GM18520 (cell line): ENCODE measurements around the gene UGT1A3.

ENCODE experiments used
- ATAC-seq: cut with Tn5 transposase; IDR thresholded peaks from one replicate; pipeline ENCODE4 v1.9.1; 2021; ENCODE audit not compliant: unreplicated experiment

The UGT1A3 gene

DNA sequence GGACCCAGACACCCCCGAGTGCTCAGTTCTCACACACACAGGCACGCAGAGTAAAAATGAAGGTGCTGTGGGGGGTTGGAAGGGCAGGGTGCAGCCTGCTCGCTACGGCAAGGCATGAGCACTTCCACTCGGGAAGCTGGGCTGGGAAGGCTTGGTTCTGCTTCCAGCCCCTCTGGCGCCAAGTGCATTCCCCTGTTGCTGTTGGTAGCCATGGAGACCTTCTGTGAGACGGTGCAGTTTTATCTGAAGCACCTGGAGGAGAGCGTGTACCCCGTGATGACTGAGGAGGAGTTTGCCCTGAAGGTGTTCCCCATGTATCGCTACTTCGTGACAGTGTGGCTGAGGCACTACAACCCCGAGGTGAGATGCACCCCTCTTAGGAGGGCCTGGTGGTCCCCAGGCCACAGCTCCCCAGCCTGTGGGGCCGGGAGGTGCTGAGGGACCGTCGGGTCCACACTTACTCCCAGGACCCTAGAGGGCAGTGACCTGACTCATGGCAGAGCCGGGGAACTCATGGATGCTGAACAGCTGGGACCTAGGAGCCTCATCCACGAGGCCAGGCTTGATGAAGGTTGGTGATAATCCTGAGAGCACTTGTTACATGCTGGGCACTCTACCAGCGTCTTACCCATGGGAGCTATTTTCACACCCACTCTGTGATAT is 64.8 kb downstream of the UGT1A3 start:
- no peak for ATAC-seq

DNA sequence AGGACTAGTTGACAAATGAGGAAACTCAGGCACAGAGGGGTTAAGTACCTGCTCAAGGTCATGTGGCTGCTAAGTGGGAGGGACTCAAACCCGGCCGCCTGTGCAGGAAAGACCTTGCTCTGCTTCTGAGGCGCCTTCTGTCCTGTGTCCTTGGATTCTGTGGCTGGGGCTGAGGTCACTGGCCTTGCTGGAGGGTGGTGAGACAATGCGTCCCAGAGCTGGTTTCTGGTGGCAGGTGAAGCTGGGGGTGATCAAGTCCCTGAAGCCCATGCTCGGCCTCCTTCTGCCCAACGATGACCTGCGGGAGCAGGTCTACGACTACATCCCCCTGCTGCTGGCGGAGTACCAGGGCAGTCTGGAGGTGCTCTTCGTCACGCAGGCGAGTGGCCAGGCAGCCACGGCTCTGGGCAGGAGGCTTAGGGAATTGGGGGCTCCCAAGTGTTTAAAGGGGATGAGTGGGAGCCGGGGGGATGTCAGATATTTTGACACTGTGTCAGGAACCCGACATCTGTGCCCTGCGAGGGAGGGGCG is 65.4 kb downstream of the UGT1A3 start:
- no peak for ATAC-seq

DNA sequence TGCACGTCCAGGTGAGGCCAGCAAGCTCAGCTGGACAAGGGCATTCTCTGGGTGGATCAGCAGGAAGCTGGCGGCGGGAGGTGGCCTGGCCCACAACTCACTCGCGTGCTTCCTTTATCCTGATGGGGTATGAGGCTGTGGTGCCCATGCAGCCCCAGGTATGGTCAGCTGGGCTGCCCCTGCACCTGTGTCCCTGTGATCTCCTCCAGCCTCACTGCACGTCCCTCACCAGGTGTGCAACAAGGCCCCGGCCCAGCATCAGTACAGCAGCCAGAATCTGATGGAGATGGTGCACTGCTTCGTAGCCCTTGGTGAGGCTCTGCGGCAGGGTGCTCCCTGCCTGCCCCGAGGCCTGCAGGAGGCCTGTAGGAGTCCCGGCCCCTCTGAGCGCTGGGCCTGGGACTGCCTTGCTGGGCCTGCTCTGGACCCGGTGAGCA is 66.9 kb downstream of the UGT1A3 start:
- no peak for ATAC-seq

DNA sequence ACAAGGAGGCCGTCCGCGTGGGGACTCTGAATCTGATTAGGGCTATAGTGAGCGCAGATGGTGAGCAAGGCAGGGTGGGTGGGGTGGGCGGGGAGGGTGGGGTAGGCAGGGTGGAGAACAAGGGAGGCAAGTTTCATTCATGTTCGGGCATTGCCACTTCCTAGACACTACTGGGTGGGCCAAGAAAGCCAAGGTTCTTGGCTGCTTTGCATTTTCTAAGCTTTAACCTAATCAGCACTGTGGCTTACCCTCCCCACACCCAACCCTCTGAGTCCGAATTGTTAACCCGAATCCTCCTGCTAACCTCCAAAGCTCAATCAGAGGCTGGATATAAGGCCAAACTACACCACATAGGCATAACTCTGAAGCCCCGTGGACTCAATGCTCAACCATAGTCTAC is 67.4 kb downstream of the UGT1A3 start:
- ATAC-seq, result no peak

DNA sequence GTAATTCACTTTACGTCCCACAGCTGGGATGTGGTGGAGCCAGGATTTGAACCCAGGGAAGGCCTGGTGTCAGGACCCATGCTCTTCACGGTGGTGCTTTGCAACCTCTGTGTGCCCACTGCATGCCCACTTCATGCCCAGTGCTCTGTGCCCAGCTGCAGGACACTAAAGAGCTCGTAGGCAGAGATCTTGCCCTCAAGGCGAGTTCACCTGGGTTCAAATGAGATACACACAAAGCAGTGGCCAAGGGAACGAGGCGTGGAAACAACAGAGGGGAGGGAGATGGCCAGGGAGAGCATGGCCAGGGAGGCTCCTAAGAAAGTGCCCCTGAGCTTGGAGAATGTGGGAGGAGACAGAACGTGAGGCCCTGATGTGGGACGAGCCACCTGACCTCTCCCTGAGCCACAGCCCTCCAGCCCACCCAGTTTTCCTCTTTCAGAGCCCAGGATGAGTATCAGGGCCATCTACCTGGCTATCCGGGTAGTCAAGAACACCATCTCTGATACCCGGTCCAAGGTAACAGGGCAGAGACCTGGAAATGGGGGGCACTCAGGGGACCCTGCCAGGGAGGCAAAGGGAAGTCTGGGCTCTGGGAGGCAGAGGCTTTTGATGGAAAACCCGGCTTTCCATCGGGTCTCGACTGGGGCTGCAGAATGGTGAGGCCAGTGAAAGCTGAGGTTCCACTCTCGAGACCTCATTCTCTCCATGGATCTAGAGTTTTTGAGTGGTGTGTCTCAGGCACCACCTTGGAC is 69.7 kb downstream of the UGT1A3 start:
- ATAC-seq, result no peak

DNA sequence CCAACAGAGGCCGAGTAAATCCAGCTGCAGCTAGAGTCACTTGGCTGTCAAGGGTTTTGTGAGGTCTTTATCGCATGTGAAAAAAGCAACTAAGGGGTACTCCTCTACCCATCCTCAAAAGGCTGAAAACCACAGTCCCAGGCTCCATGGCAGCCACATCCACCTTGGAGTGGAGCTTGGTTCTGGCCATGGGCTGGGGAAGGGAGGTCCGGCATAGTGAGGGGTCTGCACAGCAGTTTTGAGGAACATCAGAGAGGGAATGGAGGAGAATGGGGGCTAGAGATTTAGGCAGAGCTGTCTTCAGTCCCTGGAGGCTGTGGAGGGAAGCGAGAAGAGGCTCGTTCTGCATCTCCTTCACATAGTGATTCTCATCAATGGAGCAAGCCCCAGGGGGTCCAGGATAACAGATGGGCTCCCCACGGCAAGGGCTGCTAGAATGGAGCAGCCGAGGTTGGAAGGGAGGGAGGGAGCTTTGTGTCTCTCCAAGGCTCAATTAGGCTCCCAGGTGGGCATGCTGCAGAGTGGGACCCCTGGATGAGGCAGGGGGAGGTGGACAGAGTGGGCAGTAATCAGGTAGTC is 70.3 kb downstream of the UGT1A3 start:
- ATAC-seq, result no peak

DNA sequence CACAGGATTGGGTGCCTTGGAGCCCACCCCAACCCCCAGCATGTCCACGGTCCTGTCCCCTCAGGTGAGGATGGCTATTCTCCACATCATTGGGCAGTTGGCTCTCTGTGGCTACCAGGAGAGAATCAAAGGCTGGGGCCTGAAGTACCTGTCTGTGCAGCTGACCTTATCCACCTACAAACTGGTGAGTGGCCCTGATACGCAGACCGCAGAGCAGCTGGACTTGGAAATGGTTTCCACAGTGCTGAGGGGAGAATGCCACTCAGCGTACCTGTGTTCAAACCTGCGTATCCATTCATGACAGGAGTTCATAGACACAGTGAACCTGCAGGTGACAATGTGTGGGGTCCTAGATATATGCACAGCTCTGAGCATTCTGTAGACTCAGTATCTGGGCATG is 70.9 kb downstream of the UGT1A3 start:
- no peak for ATAC-seq

DNA sequence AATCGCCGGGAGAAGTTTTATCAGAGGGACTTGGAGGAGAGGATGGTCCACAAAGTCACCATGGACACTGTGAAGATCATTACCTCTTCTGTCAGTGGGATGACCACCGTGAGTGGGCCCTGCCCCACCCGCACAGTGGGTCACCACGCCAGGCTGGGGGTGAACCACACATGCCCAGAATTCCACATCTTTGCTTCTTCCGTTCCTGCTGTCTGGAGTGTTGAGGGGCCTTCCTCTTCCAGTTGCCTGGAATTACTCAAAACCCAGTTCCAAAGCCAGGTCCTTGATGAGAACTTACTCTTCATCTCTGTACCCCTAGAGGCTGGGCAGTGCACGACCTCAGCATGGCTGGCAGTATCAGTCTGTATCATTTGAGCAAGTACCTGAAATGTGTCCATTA is 71.4 kb downstream of the UGT1A3 start:
- ATAC-seq, result no peak

DNA sequence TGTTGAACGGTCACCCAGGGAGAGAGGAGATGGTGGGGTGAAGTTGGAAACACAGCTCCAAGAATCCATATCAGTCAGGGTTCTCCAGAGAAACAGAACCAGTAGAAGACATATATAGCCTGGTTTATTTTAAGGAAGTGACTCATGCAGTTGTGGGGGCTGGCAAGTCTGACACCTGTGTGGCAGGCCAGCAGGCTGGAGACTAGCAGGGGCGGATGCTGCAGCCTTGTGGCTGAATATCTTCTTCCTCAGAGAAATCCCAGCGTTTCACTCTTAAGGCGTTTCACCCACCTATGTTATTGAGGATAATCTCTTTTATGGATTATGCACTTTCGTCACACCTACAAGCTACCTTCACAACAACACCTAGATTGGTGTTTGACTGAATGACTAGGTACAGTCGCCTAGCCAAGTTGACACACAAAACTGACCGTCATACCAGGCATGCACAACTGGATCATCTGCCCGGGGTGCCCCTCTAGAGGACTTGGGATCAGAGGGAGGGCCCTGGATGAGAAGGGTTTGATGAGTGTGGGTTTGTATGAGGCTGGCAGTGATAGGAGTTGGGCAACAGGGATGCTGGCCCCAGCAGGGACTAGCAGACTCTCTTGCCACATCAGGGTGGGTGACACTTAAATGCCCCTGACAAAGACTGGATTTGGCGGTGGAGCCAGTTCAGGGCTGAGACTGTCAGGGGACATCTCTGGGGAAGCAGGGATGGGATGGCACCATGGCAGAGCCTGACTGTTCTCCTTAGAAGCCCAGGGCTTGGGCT is 72.7 kb downstream of the UGT1A3 start:
- ATAC-seq, result no peak

DNA sequence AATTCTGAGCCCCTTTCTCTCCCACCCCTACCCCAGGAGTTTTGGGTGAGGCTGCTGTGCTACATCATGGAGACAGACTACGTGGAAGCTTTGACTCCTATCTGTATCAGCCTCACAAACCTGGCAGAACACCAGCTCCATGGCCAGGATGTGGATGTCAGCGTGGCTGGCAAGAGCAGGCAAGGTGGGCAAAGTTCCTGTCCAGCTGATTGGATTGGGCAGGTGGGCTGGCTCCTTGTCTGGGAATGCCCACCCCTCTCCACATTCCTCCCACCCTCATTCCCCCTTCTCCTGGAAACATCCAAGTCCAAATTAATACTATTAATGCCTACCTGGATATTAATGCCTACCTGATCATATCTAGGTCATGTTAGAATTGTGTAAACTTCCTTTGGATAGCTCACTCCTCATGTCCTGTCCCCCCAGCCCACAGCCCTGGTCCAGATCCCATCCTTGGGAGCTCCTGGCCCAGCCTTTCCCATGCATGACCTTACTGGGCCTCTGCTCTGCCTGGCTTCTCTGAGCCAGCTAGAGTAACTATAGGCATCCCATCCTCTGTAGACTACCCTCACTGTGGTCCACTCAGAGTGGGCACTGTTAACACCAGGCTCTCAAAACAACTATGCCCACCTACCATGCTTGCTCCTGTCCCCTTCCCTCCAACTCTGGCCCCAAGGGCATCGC is 73.4 kb downstream of the UGT1A3 start:
- no peak for ATAC-seq

DNA sequence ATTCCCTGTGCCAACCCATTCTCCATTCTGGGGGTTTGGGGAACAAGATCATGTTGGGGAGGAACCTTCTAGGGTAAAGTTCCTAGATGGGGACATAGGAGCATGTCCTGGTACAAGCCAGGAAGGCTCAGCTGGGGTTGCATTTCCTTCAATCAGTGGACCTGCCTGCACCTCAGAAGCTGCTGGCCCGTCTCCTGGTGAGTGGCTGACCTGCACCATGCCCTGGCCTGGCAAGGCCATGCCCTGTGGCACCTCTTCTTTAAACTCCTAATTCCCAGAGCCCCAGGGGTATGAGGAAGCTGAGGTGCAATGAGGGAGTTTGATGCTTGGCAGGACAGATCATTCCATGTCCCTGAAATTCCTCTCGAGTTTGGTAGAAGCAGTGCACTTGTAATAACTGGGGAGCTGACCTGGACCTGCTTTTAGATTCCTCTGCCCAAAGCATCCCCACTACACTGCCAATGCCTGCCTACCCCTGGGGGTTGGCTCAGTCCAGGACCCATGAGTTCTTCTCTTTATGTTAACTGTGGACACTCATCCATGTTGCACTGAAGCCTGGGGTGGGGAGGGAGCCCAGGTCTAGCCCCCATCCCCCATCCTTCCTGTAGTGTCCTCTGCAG is 74.6 kb downstream of the UGT1A3 start:
- ATAC-seq, result no peak

DNA sequence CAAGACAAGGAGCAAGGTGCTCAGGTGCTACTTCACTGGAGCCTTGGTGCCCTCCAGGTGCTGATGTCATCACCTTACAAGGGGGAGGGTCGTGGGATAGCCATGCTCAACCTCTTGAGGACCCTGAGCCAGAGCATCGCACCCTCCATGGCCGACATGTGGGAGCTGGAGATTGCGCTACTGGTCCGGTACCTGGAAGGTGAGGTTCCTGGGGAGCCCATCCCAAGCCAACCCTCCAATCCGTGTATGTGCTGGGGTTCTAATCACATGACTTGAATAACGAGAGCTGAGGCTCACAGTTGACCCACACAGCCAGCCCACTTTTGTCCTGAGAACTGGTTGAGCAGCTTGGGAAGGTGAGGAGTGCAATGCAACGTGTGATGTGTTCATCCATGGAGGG is 75.2 kb downstream of the UGT1A3 start:
- no peak for ATAC-seq

DNA sequence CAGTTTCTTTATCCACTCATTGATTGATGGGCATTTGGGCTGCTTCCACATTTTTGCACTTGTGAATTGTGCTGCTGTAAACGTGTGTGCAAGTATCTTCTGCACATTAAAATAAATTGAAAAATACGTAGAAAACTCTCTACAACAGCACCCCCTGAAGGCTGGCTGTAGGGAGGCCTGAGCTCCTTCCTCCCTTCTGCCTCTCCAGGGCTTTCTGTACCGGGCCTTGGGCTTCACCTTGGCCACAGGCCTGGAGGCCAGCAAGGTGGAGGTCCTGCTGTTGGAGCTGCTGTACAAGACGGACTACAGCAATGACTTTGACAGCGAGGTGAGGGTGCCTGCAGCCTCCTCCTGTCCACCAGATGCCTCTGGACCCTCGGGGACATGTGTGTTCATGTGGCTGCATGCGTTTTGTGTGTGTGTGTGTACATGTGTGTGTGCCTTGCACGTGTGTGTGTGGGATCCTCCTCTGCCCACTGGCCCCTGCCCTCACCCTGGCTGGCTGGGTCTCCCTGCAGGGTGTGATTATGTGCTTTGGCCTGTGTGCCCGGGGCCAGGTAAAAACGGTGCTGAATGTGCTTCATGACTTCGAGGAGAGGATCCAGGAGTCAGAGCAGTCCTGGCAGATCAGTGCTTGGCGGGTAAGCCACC is 78.5 kb downstream of the UGT1A3 start:
- no peak for ATAC-seq

DNA sequence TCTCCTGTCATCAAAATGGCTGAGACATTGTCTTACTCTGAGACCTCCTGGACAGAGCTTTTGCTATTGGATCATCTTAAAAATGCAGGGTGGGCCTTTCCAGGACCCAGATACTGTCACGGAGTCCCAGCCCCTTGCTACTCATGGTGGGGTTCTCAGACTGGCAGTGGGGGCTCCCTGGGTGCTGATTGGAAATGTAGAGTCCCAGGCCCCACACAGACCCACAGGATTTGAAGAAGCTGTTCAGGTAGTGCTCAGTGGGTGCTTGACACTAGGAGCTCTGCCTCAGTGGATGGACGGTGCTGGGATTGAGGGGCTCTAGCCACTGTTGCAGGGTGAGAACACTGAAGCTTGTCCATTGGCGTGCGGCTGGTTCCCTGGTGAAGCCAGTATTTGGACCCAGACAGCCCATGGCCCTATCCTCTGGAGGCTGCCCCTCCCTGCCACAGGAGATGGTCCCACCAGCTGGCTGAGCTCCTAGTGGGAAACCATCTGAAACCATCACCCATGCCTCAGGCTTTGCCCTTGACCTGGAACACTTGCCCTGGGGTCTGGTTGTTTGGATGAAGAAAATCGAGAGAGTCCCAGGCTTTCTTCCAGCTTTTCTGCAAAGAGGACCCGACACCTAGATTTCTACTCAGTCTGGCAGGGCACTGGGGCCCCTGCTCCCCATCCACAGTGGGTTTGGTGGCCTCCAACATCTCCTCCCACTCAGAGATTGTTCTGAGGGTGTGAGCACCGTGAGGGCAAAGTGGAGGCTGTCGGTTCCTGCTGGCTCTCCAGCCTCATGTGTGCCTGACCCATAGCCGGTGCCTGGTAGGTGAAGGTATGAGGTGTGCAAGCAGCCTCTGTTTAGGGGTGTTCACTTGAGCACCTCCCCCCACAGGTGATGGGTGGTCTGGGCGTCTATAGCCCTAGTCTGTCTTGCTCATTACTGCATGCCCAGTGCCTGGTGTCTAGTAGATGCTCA is 79.4 kb downstream of the UGT1A3 start:
- ATAC-seq, result no peak

DNA sequence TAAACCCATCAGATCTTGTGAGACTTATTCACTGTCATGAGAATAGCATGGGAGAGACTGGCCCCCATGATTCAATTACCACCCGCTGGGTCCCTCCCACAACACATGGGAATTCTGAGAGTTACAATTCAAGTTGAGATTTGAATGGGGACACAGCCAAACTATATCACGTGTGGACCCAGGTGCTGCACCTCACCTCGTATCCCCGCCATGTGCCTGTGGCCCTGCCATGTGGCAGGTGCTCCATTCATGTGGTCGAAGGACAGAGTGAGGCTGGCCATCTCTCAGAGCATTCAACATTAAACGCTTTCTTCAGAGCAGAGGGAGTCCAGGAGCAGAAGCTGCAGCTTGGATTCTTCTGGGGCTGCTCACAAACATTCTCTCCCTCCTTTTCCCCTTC is 81.5 kb downstream of the UGT1A3 start:
- ATAC-seq, result no peak

DNA sequence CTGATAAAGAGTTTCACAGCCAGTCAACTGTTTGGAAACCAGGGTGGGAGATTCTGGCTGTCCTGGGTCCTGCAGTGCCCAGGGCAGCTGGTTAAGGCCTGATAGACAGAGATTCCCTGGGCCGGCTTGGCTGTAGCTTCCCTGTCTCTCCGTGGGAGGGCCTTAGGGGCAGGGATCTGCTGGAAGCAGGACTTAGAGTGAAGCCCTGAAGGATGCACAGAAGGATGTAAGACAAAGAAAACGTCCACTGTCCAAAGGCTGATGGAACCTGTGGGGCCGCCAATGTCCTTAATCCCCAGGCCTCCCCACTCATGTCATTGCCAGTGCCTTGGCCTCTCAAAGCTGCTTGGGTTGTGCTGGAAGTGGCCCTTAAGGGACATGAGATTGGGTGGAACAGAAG is 82.2 kb downstream of the UGT1A3 start:
- ATAC-seq, result no peak

DNA sequence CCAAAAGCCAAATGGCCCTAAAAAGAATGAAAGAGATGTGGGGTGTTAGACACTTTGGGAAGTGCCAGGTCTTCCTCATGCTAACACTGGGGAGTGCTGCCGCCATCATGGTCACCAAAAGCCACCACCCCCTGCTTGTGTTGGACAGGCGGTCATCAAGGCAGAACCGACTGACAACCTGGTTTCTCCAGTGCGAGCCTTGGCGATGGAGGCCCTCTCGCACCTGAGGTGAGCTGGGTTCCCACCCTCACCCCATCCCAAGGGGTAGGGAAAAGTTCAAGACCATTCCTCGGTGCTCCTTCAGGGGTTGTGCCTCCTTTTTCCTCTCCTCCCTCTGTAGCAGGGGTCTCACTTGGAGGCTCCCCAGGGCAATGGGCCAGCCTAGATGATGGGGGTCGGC is 82.9 kb downstream of the UGT1A3 start:
- ATAC-seq, result no peak

DNA sequence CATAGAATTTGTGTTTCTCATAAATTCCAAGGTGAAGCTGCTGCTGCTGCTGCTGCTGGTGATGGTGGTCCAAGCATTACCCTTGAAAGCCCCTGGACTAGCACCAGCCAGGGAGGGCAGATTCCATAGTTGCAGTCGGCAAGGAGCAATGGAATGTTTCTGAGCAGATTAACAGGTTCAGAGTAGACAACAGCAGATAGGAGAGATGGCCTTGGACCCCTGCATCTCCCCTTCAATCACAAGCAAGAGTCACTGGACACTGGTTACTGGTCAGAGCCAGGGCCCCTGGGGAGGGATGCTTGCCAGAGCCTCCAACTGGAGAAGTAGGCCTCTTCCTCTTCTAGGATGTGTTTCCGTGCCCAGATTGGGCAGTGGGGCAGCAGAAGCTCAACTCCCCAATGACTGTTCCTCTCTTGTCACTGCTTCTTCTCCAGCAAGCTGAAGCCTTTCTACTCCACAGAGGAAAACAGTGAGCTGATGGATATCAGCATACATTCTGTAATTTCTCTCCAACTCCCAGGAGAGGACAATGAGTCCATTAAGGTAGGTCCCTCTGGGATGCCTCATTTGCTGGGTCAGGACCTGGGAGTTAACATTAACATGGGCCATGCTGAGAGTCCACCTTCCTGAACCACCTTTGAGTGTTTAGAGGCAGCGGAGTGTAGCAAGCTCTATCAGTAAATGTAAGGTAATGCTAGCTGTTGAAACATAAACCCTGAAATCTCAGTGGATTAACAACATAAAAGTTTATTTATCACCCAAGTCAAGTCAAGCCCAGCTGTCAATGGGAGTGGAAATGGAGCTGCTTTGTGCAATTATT is 84.6 kb downstream of the UGT1A3 start:
- ATAC-seq, result no peak
